Type B pancreatic cell (in vitro differentiated cells): ENCODE data around the gene WFDC10A. TPM values are rescaled to one million over a fixed set of nuclear protein-coding genes. Genes with fewer than 3 reads are reported as not detected.

Experiments
- DNase-seq: peaks from one replicate; pipeline ENCODE4 v3.0.0; 2021; ENCODE audit warnings: mixed read lengths; ENCODE audit not compliant: unreplicated experiment; ENCODE audit errors: extremely low spot score
- H3K27ac Mint-ChIP-seq: 2 replicates; pipeline ENCODE4 v1.8.0; 2021; ENCODE audit warnings: mild to moderate bottlenecking, mixed read lengths
- H3K27me3 Mint-ChIP-seq: 2 replicates; pipeline ENCODE4 v1.8.0; 2021; ENCODE audit warnings: mixed read lengths
- H3K36me3 Mint-ChIP-seq: 2 replicates; pipeline ENCODE4 v1.8.0; 2021; ENCODE audit warnings: mixed read lengths
- H3K4me1 Mint-ChIP-seq: one replicate; pipeline ENCODE4 v1.8.0; 2021; ENCODE audit warnings: mixed read lengths; ENCODE audit not compliant: unreplicated experiment
- H3K4me3 Mint-ChIP-seq: 2 replicates; pipeline ENCODE4 v1.8.0; 2021; ENCODE audit warnings: mild to moderate bottlenecking, mixed read lengths
- H3K9me3 Mint-ChIP-seq: 2 replicates; pipeline ENCODE4 v1.8.0; 2021; ENCODE audit warnings: mixed read lengths
- CTCF ChIP-seq: fragments of 200-600 bp; sonication (generic); conservative IDR thresholded peaks from 2 replicates; pipeline ENCODE4 v1.5.0; 2021; ENCODE audit warnings: antibody characterized with exemption, mild to moderate bottlenecking
- total RNA-seq: library from RNA; stranded (reverse); gene quantifications from 2 replicates; pipeline ENCODE4 v1.2.1, GENCODE V29; 2021; ENCODE audit warnings: low replicate concordance

Gene WFDC10A
- total RNA-seq, 1 donor from 2014 or later, result not detected

- no peak overlapping the region for H3K4me3 Mint-ChIP-seq
- H3K36me3 Mint-ChIP-seq, result no peaks in the 10 kb centered on the region
- H3K27ac Mint-ChIP-seq, result no peak overlapping the region
- no peak for DNase-seq
- H3K27me3 Mint-ChIP-seq, result peaks cover 36% of the 10 kb centered on the region
- H3K9me3 Mint-ChIP-seq, result no peaks in the 10 kb centered on the region
- H3K4me1 Mint-ChIP-seq, result no peaks in the 10 kb centered on the region
- TF ChIP-seq CTCF, result peak; percentile 80
These were observed 36.9 kb upstream of the WFDC10A start for GRCh38 chr20:45592574-45593189.

GRCh38 chr20:45593498-45593897 is 36.0 kb upstream of the WFDC10A start:
- H3K27me3 Mint-ChIP-seq, result peaks cover 37% of the 10 kb centered on the region
- no peak overlapping the region for H3K27ac Mint-ChIP-seq
- H3K4me3 Mint-ChIP-seq, result no peak overlapping the region
- no peak for TF ChIP-seq CTCF
- DNase-seq, result no peak
- no peaks in the 10 kb centered on the region for H3K4me1 Mint-ChIP-seq
- no peaks in the 10 kb centered on the region for H3K9me3 Mint-ChIP-seq
- H3K36me3 Mint-ChIP-seq, result no peaks in the 10 kb centered on the region

- Mint-ChIP-seq H3K4me1 (no peaks in the 10 kb centered on the region), H3K9me3 (no peaks in the 10 kb centered on the region), H3K36me3 (no peaks in the 10 kb centered on the region), H3K4me3 (no peak overlapping the region), H3K27me3 (peaks cover 44% of the 10 kb centered on the region), H3K27ac (no peak overlapping the region)
- DNase-seq, result no peak
- TF ChIP-seq CTCF, result no peak
These were observed 34.3 kb upstream of the WFDC10A start for GRCh38 chr20:45595235-45595634.

- Mint-ChIP-seq H3K27me3 (peaks cover 11% of the 10 kb centered on the region), H3K27ac (no peak overlapping the region), H3K4me3 (no peak overlapping the region), H3K9me3 (peaks cover 14% of the 10 kb centered on the region), H3K4me1 (no peaks in the 10 kb centered on the region), H3K36me3 (no peaks in the 10 kb centered on the region)
- no peak for DNase-seq
- no peak for TF ChIP-seq CTCF
These were observed 21.7 kb upstream of the WFDC10A start for GRCh38 chr20:45607810-45608209.

- no peak overlapping the region for H3K4me3 Mint-ChIP-seq
- no peak overlapping the region for H3K27ac Mint-ChIP-seq
- no peaks in the 10 kb centered on the region for H3K4me1 Mint-ChIP-seq
- TF ChIP-seq CTCF, result no peak
- peaks cover 15% of the 10 kb centered on the region for H3K27me3 Mint-ChIP-seq
- no peaks in the 10 kb centered on the region for H3K36me3 Mint-ChIP-seq
- no peak for DNase-seq
- H3K9me3 Mint-ChIP-seq, result peaks cover 9% of the 10 kb centered on the region
These were observed 18.5 kb upstream of the WFDC10A start for GRCh38 chr20:45611054-45611453.

- Mint-ChIP-seq H3K9me3 (peaks cover 9% of the 10 kb centered on the region), H3K36me3 (no peaks in the 10 kb centered on the region), H3K4me1 (no peaks in the 10 kb centered on the region), H3K27me3 (peaks cover 15% of the 10 kb centered on the region), H3K4me3 (no peak overlapping the region), H3K27ac (no peak overlapping the region)
- no peak for DNase-seq
- no peak for TF ChIP-seq CTCF
These were observed 17.2 kb upstream of the WFDC10A start for GRCh38 chr20:45612314-45612713.
